Hippocampal formation (tissue), 2 donors: ENCODE data around the gene TMEM53.

Source experiments
- DNase-seq, 2 donors: peaks; one replicate each; lab custom pipeline; 2025; lab: John Stamatoyannopoulos, UW

Gene TMEM53

GRCh38 chr1:44696789-44697345, 22.6 kb upstream of the TMEM53 start:
- DNase-seq, result no peak

GRCh38 chr1:44696101-44696500, 21.8 kb upstream of the TMEM53 start:
- DNase-seq, result no peak

- DNase-seq, result no peak
Observed at GRCh38 chr1:44695671-44696070, 21.4 kb upstream of the TMEM53 start.

- no peak for DNase-seq
Observed at GRCh38 chr1:44694863-44695478, 20.7 kb upstream of the TMEM53 start.

GRCh38 chr1:44693900-44694299, 19.6 kb upstream of the TMEM53 start:
- no peak for DNase-seq

GRCh38 chr1:44693159-44693558, 18.9 kb upstream of the TMEM53 start:
- no peak for DNase-seq

- DNase-seq, result no peak
Observed at GRCh38 chr1:44689447-44689765, 15.1 kb upstream of the TMEM53 start.

- no peak for DNase-seq
Observed at GRCh38 chr1:44688760-44689446, 14.6 kb upstream of the TMEM53 start.

GRCh38 chr1:44685881-44686280, 11.6 kb upstream of the TMEM53 start:
- no peak for DNase-seq

GRCh38 chr1:44685218-44685617, 10.9 kb upstream of the TMEM53 start:
- DNase-seq, result no peak

GRCh38 chr1:44684525-44684924, 10.2 kb upstream of the TMEM53 start:
- no peak for DNase-seq

GRCh38 chr1:44682883-44683265, 8.6 kb upstream of the TMEM53 start:
- DNase-seq, result no peak

GRCh38 chr1:44681905-44682882, 7.9 kb upstream of the TMEM53 start:
- no peak for DNase-seq

- no peak for DNase-seq
Observed at GRCh38 chr1:44679468-44679867, 5.2 kb upstream of the TMEM53 start.

GRCh38 chr1:44678626-44679025, 4.3 kb upstream of the TMEM53 start:
- DNase-seq, result no peak

- no peak for DNase-seq
Observed at GRCh38 chr1:44678120-44678519, 3.8 kb upstream of the TMEM53 start.

- no peak for DNase-seq
Observed at GRCh38 chr1:44677201-44677766, 3.0 kb upstream of the TMEM53 start.

- no peak for DNase-seq
Observed at GRCh38 chr1:44676484-44677200, 2.4 kb upstream of the TMEM53 start.

GRCh38 chr1:44675186-44675585, 905 bp upstream of the TMEM53 start:
- no peak for DNase-seq

GRCh38 chr1:44673675-44674112, 587 bp downstream of the TMEM53 start:
- DNase-seq, result no peak

- DNase-seq, result no peak
Observed at GRCh38 chr1:44672961-44673674, 1.2 kb downstream of the TMEM53 start.
